T-helper 9 cell (primary cell): Measurements from ENCODE around the gene YTHDC2.
A peak's percentile ranks its signal among the peaks of the same experiment; 100 is the strongest.

Experiments used
- DNase-seq: peaks from one replicate; pipeline ENCODE4 v3.0.0-alpha.2; 2020
- total RNA-seq, 2 donors: gene quantifications; one replicate each; lab custom pipeline; 2026; lab: John Stamatoyannopoulos, UW

The YTHDC2 gene
- total RNA-seq, result 75.8 to 78.6 reads per million in 2 donors

- DNase-seq, result peak; percentile 80
These were observed at the start of gene YTHDC2 for GRCh38 chr5:113513384-113514288. Gene YTHDC2, plus strand, starts transcription at chr5:113513694. Its CDS starts 202 bp downstream, at chr5:113513896.

- no peak for DNase-seq
These were observed 39.3 kb upstream of the YTHDC2 start for GRCh38 chr5:113474100-113474728.

DNA sequence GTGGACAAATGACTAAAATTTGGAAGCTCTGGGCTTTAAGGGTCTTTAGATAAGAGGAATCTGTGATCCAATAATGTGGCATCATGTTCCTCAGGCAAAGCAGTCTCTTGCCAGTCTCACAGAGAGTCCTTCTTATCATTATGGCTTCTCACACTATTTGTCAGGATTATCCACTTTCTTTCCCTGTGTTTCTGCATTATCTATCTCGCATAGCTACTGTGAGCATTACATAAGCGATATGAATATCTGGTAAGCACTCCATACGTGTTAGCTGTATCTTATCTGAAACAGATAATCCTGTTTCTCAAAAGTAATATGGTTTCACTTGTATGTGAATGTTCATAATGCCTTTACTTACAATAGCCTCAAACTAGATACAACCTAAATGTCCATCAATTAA is 34.8 kb upstream of the YTHDC2 start:
- no peak for DNase-seq

DNA sequence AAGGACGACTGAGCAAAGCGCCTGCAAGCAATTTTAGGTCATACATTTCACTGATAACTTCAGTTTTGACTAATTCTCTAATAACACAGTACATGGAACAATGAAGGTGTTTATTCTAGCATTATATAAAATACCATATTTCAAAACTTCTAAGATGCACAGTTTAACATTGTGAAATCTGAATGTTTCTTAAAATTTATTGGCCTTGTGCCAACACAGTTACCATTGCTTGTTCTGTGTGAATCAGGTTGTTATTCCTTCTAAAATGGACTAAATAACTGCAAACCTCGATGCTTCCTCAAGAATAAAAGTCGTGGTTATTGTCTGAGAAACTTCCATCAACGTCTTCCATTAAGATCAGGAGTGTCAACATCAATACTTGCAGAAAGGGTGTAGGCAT is 33.3 kb upstream of the YTHDC2 start:
- no peak for DNase-seq

GRCh38 chr5:113487416-113487780 is 26.1 kb upstream of the YTHDC2 start:
- DNase-seq, result no peak

DNA sequence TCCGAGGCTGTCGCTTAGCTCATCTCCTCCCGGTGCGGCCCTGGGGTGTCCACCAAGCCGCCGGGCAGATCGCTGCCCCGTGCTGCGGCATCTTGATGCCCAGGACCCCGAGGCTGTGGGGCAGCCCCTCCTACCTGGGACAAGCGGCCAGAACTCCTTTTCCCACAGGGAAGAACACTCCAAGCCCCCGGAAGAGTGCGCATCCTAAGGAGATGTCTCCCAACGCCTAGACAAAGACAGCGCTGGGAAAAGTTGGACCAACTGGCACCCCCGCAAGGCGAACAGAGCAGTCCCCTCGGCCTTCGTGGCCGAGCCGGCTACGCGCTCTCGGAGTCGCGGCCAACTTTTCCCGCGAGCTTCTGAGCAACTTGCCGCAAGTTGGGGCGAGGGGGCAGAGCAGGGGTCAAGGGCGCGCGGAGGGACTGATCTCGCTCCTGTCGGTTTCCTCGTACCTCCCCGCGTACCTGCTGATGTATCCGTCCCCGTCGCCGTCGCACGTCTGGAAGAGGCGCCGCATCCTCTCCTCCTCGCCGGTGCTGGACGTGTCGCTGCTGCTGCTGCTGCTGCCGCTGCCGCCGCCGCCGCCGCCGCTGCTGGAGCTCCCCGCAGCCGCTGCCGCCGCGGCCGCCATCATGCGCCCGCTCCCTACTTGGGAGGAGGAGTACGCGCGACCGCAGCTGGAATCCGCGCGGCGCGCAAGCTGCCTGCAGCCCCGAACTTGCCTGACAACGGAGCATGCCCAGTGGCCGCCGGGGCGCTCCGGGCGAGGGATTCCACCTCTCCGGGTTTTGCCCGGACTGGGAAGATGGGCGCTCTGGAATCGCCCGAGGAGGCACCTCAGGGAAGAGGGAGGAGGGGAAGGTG is 25.5 kb upstream of the YTHDC2 start, which contains the start of gene MCC:
MCC (minus strand) TSS at position 673 of the 864 bp plus-strand sequence.
- DNase-seq, result peak; percentile 25

GRCh38 chr5:113488645-113489184 is 24.8 kb upstream of the YTHDC2 start:
- DNase-seq, result no peak

DNA sequence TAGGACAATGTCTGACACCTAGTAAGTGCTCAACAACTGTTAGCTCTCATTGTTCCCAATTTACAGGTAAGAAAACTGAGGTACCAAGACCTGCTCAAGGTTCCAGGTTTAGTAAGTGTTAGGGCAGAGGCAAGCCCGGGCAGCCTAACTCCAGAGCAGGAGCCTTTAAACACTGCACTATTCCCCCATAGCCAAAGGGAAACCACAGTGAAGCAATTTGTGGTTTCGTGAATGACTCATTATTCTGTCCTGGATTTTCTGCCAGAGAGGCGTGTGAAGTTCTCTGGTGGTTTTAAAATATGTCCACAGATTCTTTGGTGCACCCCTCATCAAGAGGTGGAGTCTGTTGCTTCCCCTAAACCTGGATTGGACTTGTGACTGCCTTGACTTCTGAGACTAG is 24.2 kb upstream of the YTHDC2 start:
- no peak for DNase-seq

DNA sequence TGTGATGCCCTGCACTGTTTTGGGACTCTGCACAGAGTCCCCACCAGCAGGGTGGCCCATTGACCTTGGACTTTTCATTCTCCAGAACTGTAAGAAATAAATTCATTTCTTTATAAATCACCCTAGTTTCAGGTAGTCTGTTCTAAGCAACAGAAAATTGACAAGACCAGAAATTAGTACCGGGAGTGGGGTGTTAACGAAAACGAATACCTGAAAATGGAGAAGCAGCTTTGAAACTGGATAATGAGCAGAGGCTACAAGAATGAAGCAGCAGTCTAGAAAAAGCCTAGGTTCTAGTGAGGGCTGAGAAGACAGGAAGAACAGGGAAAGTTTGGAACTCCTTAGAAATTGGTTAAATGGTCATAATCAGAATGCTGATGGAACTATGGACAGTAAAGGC is 23.2 kb upstream of the YTHDC2 start:
- DNase-seq, result no peak

DNA sequence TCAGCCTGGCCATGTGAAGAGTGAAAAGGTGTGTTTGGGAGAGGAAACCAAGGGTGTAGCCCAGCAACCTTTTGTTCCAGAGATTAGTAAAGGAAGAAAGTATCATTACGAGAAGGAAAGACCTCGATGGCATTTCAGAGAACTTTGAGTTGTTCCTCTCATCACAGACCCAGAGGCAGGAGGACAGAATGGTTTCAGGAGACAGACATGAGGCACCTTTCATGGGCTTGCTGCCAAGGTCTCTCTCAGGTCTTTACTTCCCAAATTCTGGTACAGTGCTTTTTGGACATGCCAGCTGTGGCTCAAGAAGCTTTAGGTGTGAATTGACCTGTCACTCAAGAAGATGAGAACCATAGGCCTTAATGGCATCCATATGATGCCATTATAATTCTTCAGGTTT is 22.5 kb upstream of the YTHDC2 start:
- DNase-seq, result no peak

- DNase-seq, result no peak
These were observed 20.0 kb upstream of the YTHDC2 start for GRCh38 chr5:113493446-113493845.

DNA sequence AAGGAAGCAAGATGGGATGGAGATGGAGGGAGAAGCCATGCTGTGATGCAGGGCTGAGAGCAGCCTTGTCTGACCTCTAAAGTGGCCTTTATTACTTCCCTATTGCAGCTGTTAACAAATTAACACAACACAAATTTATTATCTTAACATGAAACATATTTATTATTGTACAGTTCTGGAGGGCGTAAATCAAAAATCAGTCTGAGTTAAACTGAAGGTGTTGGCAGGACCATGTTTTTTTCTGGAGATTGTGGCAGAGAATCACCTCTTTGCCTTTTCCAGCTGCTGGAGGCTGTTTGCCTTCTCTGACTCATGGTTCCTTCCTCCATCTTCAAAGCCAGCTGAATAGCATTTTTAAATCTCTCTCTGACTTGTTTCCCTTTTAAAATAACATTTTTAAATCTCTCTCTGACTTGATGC is 18.1 kb upstream of the YTHDC2 start:
- no peak for DNase-seq

GRCh38 chr5:113502073-113502472 is 11.4 kb upstream of the YTHDC2 start:
- DNase-seq, result no peak

DNA sequence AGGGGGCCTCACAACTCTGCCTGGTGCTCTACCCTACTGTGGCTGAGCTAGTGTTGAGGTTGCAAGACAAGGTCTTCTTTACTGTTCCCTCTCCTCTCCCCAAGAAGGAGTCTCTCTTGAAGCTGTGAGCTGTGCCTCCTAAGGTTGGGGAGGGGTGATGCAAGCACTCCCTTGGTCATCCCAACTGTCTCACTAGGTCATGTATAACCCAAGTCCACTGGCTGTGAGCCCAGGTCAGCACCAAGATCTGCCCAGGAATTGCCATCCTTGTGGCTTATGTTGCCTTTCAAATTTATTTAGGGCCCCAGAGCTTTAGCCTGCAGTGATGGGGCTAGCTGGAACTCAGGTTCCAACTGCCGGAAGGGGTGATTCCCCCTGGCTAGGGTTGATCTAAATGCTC is 10.3 kb upstream of the YTHDC2 start:
- no peak for DNase-seq

- DNase-seq, result no peak
These were observed 8.3 kb upstream of the YTHDC2 start for GRCh38 chr5:113505181-113505580.

GRCh38 chr5:113507601-113508000 is 5.9 kb upstream of the YTHDC2 start:
- DNase-seq, result no peak

DNA sequence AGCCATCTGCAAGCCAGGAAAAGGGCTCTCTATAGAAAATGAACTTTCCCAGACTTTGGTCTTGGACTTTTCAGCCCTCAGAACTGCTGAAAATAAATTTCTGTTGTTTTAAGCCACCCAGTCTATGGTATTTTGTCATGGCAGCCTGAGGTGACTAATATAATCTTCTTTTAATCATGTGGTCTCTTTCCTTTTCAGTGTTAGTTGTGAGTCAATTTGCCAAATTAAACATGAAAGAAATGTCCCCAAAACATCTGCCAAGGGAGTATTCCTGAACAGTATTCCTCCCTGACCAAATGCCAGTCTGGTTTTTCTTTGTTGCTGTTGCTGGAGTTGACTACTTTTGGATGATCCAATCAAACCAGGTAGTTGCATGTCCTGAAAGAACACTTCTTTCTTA is 4.7 kb upstream of the YTHDC2 start:
- no peak for DNase-seq

DNA sequence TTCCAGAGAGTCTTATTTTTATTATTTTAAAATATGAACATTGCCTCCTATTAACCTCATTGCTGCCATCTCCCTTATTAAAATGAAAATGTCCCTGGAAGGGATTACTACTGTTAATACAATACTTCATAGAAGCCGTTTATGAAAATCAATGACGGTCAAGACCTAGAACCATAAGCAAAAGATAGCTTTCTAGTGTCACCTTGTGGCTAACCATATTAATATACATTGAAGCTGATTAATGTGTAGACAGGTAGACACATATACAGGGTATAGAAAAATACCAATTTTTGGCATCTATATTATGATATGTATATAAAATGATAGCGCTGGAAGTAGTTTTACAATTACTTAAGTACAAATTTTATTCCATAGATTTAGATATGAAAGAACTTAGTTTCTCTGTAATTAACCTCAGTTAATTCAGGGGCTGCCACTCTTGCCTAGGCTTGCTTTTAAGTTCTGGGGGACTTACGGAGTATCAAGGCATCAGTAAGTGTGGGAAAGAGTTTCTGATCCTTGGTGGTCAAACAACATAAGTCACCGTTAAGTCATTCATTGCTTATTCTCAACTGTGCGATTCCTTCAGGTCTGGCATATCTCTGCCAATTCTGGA is 2.5 kb upstream of the YTHDC2 start:
- DNase-seq, result no peak

GRCh38 chr5:113512341-113512740 is 1.2 kb upstream of the YTHDC2 start:
- DNase-seq, result no peak

- DNase-seq, result no peak
These were observed 768 bp downstream of the YTHDC2 start for GRCh38 chr5:113514289-113514635.

DNA sequence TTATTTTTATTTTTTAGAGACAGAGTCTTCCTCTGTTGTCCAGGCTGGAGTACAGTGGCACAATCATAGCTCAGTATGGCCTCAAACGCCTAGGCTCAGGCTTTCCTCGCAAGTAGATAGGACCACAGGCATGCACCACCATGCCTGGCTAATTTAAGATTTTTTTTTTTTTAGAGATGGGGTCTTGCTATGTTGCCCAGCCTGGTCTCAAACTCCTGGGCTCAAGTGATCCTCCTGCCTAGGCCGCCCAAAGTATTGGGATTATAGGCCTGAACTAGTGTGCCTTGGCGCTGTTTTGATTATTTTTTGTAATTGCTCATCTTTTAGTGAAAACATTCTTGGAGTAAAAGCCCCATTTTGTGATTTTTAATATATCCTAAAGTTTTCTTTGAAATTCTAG is 5.4 kb downstream of the YTHDC2 start:
- DNase-seq, result no peak

- no peak for DNase-seq
These were observed 5.9 kb downstream of the YTHDC2 start for GRCh38 chr5:113519412-113519811.

DNA sequence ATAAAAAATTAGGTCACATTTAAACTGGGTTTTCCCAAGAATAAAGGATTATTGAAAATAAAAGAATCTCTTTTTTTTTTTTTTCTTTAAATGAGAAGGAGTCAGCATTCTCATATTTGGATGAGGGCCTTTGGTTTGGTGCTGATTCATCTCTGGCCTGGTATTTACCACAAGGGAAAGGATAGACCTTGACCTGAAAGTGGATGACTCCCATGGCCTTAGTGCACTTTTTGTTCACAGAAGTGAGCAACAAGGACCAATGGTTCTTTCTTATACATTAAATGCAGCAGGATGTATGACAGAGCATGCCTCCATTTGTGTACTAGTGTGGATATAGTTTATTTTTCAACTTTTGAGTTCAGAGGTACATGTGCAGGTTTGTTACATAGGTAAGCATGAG is 6.9 kb downstream of the YTHDC2 start:
- no peak for DNase-seq
